Right kidney (tissue), 1 donor: ENCODE data around the gene SESN3.
"Not testable (repeated sequence)": the region's sequence is repeated elsewhere in the genome, so short reads cannot be mapped to it uniquely, and the experiment has no call there.

Experiments used
- DNase-seq: peaks from one replicate; pipeline ENCODE4 v3.0.0-alpha.2; 2016

The SESN3 gene

GRCh38 chr11:95222817-95223216, 8.2 kb downstream of the SESN3 start:
- DNase-seq, result no peak

DNA sequence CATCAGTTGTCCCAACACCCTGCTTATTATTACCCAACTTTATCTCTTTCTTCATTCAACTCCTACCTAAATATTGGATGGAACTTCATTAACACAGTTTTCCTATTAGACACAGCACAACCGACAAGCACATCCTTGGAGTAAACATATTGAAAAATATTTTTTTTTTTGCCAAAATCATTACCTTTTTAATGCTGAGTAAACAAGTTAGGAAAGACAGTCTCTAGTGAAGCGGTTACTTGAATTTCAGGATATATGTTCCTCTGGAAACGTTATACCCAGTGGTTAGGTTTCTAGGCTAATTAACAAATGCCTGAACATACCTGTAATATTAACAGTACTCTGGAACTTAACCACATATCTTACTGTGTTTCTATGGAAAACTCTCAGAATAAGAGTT, 11.4 kb downstream of the SESN3 start:
- no peak for DNase-seq

GRCh38 chr11:95218149-95218548, 12.9 kb downstream of the SESN3 start:
- no peak for DNase-seq

- DNase-seq, result no peak
These were observed 18.4 kb downstream of the SESN3 start for GRCh38 chr11:95212609-95213008.

- not testable (repeated sequence) for DNase-seq
These were observed 21.5 kb downstream of the SESN3 start for GRCh38 chr11:95209535-95209934.

DNA sequence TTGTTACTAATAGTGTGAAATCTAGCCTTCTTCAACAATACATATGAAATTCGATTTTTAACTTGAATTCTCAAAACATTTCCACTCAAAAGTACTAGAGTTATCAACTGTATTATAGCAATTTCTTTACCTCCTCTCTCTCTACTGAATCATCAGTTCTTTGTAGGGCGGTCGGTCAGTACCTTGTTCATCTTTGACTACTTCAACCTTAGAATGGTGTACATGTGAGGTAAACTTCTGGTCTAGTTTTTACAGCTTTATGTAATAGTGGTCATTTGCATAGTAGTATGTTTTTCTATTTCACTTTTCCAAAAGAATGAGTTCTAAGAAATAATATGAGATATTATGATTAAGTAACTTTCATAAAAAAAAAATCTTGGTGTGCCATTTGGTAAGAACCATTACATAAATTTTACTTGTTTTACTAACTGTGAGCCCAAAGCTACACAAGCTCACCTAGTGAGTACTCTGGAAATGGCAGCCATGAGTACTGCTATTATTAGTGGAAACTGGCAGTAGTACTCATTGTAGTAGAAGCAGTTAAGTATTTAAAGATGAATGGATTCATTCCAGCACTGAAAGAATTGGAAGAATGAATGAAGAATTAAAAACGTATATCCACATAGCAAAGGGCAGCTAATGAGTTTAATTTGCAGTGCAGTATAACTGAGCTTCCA, 30.1 kb downstream of the SESN3 start:
- no peak for DNase-seq

- no peak for DNase-seq
These were observed 35.2 kb downstream of the SESN3 start for GRCh38 chr11:95195831-95196230.

GRCh38 chr11:95193541-95193940, 37.5 kb downstream of the SESN3 start:
- DNase-seq, result no peak

GRCh38 chr11:95192717-95193116, 38.3 kb downstream of the SESN3 start:
- no peak for DNase-seq

- DNase-seq, result no peak
These were observed 43.3 kb downstream of the SESN3 start for GRCh38 chr11:95187723-95188122.

- DNase-seq, result no peak
These were observed 48.6 kb downstream of the SESN3 start for GRCh38 chr11:95182397-95182796.

DNA sequence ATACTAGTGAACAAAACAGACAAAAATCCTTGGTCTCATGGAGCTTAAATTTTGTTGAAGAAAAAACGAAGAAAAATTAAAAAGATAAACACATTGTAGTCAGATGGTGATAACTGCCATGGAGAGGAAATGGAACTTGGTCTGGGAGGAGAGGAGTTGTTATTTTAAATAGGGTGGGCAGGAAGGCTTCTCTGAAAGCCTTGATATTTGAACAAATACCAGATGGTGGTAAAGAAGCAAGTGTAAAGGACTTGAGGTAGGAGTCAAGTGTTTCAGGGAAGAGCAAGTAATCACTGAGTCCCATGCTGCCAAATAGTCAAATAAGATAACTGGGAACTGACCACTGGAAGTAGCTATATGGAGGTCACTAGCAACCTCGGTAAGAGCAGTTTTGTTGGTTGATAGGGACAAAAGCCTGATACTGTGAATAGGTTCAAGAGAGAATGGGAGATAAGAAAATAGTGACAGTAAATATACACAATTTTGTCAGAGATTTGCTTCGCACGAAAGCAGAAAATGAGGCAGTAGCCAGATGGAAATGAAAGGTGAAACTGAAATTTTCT, 55.1 kb downstream of the SESN3 start:
- DNase-seq, result no peak

GRCh38 chr11:95170294-95170693, 60.7 kb downstream of the SESN3 start:
- DNase-seq, result no peak

- no peak for DNase-seq
These were observed 64.2 kb downstream of the SESN3 start for GRCh38 chr11:95166781-95167180.

DNA sequence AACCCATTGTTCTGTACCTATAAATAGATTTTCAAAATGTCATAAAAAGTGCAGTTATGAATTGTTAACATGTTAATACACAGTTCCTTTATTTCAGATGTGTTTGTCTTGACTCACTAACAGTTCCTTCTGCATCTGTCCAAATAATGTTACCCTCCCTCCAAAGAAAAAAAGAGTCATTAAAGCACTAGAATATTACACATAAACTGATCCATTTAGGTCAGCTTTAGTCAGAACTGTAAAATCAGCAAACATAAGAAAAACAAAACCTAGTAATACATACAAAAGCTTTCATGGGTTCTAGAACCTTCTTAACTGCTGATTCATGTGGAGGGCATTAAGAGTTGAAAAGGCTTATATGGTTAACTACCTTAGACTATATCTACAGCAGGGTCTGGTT, 65.4 kb downstream of the SESN3 start:
- no peak for DNase-seq

- no peak for DNase-seq
These were observed 67.9 kb downstream of the SESN3 start for GRCh38 chr11:95163106-95163505.

GRCh38 chr11:95161248-95161647, 69.8 kb downstream of the SESN3 start:
- DNase-seq, result no peak

- DNase-seq, result no peak
These were observed 73.2 kb downstream of the SESN3 start for GRCh38 chr11:95157824-95158223.

DNA sequence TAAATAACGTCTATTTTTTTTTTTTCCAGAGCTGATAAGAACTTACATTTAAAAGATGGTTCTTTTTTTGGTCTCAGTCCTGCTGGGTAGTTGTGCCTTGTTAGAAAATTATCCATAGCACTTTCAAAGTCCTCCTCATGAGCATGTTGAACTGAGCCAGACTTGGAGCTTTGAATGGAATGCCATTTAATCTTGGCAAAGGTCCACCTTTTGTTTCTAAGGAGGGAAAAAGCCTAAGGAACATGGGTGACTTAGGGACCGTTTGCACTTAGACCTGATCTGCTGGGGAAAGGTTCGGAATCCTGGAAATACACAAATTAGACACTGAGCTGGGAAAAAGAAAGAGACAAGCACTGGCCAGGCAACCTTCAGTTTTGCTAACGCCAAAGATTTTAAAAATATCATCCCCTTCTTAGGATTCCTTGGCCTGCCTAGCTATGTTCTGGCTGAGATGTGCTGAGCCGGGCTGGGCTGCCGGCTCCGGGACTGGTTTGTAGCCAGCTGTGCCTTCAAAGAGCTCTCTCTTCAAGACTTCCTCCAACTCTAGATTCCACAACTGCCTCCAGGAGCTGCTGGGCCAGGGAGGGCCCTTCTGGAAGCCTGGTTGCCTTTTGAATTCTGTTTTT, 74.0 kb downstream of the SESN3 start:
- DNase-seq, result no peak

- DNase-seq, result no peak
These were observed 74.8 kb downstream of the SESN3 start for GRCh38 chr11:95156133-95156721.

DNA sequence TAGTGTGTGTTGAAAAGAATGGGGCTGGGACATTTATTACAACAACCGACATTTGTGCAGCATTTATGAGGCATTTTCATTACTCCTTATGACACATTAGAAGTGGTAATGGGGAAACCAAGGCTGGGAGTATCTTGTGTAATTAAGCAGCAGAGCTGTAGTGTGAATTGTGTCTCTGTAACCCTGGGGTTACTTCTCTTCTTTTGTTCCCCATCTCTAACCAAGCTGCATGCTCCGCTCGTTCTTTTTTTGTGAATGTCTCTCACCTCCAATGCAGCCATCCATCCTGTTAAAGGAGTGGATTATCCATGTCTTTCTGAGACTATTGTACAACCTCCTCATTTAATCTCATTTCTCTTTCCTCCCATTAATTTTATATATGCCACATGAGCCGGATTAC, 75.6 kb downstream of the SESN3 start:
- DNase-seq, result no peak

DNA sequence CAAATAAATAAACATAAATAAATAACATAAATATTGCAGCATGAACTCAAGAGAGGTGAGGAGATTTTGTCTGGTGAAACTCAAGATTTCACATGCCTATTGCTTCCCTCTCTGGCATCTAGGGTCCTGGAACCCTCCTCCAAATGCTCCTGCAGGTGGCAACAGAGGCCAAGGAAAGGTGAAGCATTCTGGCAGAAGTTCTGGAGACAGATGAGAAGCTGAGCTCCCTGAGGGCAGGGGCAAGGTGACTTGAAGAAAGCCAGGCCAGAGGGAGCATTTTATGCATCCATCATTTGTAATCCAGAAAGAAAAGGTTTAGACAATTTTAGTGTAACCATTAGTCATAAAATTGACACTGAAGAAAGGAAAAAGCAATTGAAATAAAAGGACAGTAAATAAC, 76.5 kb downstream of the SESN3 start:
- DNase-seq, result no peak

DNA sequence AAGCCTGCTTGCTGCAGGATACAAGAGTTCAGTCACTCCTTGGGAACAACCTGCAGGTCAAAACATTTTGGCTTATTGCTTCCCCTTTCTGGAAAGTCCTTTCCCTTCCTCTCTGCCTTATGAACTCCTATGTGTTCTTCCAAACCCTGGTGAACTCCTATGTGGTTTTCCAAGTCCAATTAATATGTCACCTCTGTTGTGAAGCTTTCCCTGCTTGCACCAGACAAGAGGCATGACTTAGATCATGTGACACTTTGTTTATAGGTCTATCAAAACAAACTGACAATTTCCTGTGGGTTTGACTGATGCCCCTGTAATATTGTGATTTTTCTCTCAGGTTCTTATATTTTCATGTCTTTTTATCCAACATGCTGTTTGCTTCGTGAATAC, 77.2 kb downstream of the SESN3 start:
- no peak for DNase-seq
